Ovary (tissue), 3 donors: ENCODE results near the gene LMBR1L.

Experiments
- CTCF ChIP-seq, 3 donors: fragments of 450-650 bp in 2 of 3; fragments of 200-600 bp in 1 of 3; IDR thresholded peaks; one replicate each; pipeline versions ENCODE4 v1.5.1 to v1.8.0; 2016 to 2022; ENCODE audit warnings: antibody characterized with exemption in 3 of 3, mild to moderate bottlenecking in 1 of 3
- POLR2A ChIP-seq: fragments of 450-650 bp; IDR thresholded peaks from one replicate; pipeline ENCODE4 v1.6.1; 2017; ENCODE audit warnings: antibody characterized with exemption, mild to moderate bottlenecking, moderate library complexity
- donor health status: DM: no; HTN: no; CAD: no.

- TF ChIP-seq CTCF (IDR thresholded peaks at IDR 0.05): no peak
- TF ChIP-seq POLR2A: no peak
Observed at GRCh38 chr12:49160399-49160798, 49.8 kb upstream of the LMBR1L start.
